GM12874 (cell line): ENCODE results near the gene AHSP.

Source experiments
- TF ChIP-seq, protein P1 (sequence below): IDR thresholded peaks from 2 replicates; pipeline ENCODE4 v1.5.1; 2011; ENCODE audit warnings: low read depth, mild to moderate bottlenecking, control low read depth, low read length, moderate library complexity; ENCODE audit not compliant: insufficient read depth

The AHSP gene

GRCh38 chr16:31536804-31537361 is 9.2 kb downstream of the AHSP start:
- TF ChIP-seq, protein P1, sequence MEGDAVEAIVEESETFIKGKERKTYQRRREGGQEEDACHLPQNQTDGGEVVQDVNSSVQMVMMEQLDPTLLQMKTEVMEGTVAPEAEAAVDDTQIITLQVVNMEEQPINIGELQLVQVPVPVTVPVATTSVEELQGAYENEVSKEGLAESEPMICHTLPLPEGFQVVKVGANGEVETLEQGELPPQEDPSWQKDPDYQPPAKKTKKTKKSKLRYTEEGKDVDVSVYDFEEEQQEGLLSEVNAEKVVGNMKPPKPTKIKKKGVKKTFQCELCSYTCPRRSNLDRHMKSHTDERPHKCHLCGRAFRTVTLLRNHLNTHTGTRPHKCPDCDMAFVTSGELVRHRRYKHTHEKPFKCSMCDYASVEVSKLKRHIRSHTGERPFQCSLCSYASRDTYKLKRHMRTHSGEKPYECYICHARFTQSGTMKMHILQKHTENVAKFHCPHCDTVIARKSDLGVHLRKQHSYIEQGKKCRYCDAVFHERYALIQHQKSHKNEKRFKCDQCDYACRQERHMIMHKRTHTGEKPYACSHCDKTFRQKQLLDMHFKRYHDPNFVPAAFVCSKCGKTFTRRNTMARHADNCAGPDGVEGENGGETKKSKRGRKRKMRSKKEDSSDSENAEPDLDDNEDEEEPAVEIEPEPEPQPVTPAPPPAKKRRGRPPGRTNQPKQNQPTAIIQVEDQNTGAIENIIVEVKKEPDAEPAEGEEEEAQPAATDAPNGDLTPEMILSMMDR: no peak

- TF ChIP-seq, protein P1: no peak
These were observed 9.9 kb downstream of the AHSP start for GRCh38 chr16:31537362-31538242.

DNA sequence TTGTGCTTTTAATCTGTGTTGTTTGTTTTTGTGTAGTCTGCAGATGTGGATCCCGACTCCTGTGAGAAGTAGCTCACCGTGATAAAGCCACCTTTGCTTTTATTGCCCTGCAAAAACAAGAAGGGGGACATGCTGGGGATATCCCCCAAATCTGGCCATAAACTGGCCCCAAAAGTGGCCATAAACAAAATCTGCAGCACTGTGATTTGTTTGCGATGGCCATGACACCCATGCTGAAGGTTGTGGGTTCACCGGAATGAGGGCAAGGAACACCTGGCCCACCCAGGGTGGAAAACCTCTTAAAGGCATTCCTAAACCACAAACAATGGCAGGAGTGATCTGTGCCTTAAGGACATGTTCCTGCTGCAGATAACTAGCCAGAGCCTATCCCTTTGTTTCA is 15.1 kb downstream of the AHSP start:
- TF ChIP-seq, protein P1: no peak

GRCh38 chr16:31561426-31562233 is 33.9 kb downstream of the AHSP start:
- TF ChIP-seq, protein P1: no peak

- TF ChIP-seq, protein P1: no peak
These were observed 41.1 kb downstream of the AHSP start for GRCh38 chr16:31568577-31569359.

- TF ChIP-seq, protein P1: no peak
These were observed 41.6 kb downstream of the AHSP start for GRCh38 chr16:31569360-31569717.
